ENCODE measurements around the gene PBLD. TPM values are rescaled to one million over a fixed set of nuclear protein-coding genes. Genes with fewer than 3 reads are reported as not detected.
"Not testable (repeated sequence)": the region's sequence is repeated elsewhere in the genome, so short reads cannot be mapped to it uniquely, and the experiment has no call there.

PBLD gene
- total RNA-seq, 1 donor from 2014 or later = 1.1 TPM

DNA sequence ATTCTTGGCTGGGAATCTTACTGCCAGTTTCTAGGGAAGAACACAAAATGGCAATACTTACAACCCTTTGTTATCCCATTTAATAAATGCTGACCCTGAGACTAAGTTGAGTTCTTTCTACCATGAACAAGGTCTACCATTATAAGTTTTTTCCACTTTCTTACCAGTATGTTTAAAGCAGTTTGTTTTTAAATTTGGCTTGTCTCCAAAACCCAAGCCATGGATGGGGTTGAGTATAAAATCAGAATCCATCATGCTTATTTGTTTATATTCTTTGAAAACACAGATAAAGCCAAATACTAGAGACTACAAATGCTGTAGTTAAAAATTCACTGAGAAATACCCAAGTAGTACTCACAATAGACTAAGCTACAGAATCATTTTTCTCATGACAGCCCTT, 42.0 kb downstream of the PBLD start:
- H3K4me1 Mint-ChIP-seq (ENCODE audit: low read depth) = no peaks in the 10 kb centered on the region
- H3K27ac Mint-ChIP-seq = no peak overlapping the region
- H3K4me3 Mint-ChIP-seq = no peak overlapping the region
- no peaks in the 10 kb centered on the region for H3K9me3 Mint-ChIP-seq
- peaks cover 3% of the 10 kb centered on the region for H3K27me3 Mint-ChIP-seq (ENCODE audit: insufficient read depth)
- intact Hi-C loops (cut with micrococcal nuclease) = no loop called here
- DNase-seq (ENCODE audit: low spot score) = no peak
- H3K36me3 Mint-ChIP-seq (ENCODE audit: low read depth) = no peaks in the 10 kb centered on the region

DNA sequence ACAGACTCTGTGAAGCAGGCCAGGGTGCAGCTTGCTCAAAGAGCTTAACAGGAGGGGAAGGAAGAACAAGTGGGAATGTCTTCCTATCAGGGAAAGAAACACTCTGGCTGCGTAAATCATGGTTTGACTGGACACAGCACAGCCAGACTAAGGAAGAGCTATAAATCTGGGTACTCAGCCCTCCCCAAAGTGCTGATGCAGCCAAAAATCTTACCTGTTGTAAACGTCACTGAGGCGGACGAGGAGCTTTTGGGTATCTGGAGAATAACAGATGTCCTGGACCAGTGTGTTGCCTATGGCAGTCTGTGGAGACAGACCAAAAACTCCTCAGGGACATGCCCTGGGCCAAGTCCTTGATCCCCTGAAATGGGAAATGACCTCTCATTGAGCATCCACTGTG, 44.0 kb downstream of the PBLD start:
- intact Hi-C loops (cut with micrococcal nuclease) = no loop called here
- Mint-ChIP-seq H3K27ac (no peak overlapping the region), H3K9me3 (no peaks in the 10 kb centered on the region), H3K4me3 (no peak overlapping the region), H3K27me3 (ENCODE audit: insufficient read depth) (peaks cover 3% of the 10 kb centered on the region), H3K36me3 (ENCODE audit: low read depth) (no peaks in the 10 kb centered on the region), H3K4me1 (ENCODE audit: low read depth) (no peaks in the 10 kb centered on the region)
- DNase-seq (ENCODE audit: low spot score) = no peak

DNA sequence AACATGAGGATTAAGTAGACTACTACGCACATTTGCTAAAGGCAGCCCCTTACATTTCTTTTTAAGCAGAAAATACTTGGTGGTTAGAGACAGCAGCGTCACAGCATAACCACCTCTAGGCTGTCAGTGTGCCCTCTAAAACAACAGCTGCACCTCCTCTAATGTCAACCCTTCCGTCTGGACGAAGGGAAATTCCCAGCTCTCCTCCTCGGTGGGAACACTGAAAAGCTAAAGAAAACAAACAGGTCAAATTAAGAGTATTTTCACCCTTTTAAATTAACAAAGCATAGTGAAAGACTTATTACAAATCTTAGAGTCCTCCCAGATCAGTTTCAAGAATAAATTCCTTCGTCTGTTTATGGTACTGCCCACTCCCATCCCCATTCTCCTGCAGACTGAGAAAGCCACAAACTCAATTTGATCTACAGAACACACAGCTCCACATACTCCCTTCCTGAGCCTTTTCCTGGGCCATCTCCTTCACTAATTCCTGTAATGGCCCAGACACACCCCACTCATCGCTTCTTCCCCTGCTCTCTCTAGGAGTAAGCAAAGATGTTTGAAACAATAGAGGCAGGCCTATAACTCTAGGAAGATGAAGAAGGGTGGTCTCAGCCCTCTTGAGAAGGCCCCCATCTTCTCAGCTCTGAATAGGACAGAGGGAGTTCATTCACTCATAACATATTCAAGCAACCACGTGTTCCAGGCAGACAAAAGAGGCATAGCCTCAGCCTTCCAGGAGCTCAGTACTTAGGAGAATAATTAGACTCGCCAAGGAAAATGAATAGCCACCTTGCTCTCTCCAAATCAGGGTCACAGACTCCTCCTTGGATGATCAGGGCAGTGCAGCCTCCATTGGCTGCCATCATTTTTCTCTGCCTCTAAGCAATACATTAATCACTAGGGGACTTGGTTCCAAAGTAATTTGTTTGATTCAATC, 48.4 kb downstream of the PBLD start:
- H3K4me1 Mint-ChIP-seq (ENCODE audit: low read depth) = no peaks in the 10 kb centered on the region
- no peaks in the 10 kb centered on the region for H3K36me3 Mint-ChIP-seq (ENCODE audit: low read depth)
- no peak for DNase-seq (ENCODE audit: low spot score)

DNA sequence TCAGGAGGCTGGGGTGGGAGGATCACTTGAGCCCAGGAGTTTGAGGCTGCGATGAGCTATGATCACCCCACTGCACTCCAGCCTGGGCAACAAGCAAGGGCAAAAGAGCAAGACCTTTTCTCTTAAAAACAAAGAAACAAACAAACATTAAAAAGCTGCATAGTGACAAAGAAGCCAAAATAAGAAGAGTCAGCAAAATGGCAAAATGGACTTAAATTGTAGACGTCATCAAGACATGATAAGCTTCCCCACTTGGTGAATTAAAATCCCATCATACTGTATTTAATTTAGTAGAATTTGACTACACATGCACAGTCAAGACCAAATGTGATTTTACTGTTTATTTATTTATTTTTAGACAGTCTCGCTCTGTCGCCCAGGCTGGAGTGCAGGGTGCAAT, 52.0 kb downstream of the PBLD start:
- DNase-seq (ENCODE audit: low spot score) = no peak
- H3K27me3 Mint-ChIP-seq (ENCODE audit: insufficient read depth) = no peaks in the 10 kb centered on the region

More for the DNA sequence above, 48.4 kb downstream of the PBLD start:
- Mint-ChIP-seq H3K4me3 (no peak overlapping the region), H3K27ac (no peak overlapping the region), H3K9me3 (no peaks in the 10 kb centered on the region), H3K27me3 (ENCODE audit: insufficient read depth) (peaks cover 3% of the 10 kb centered on the region)
- intact Hi-C loops (cut with micrococcal nuclease) = no loop called here

DNA sequence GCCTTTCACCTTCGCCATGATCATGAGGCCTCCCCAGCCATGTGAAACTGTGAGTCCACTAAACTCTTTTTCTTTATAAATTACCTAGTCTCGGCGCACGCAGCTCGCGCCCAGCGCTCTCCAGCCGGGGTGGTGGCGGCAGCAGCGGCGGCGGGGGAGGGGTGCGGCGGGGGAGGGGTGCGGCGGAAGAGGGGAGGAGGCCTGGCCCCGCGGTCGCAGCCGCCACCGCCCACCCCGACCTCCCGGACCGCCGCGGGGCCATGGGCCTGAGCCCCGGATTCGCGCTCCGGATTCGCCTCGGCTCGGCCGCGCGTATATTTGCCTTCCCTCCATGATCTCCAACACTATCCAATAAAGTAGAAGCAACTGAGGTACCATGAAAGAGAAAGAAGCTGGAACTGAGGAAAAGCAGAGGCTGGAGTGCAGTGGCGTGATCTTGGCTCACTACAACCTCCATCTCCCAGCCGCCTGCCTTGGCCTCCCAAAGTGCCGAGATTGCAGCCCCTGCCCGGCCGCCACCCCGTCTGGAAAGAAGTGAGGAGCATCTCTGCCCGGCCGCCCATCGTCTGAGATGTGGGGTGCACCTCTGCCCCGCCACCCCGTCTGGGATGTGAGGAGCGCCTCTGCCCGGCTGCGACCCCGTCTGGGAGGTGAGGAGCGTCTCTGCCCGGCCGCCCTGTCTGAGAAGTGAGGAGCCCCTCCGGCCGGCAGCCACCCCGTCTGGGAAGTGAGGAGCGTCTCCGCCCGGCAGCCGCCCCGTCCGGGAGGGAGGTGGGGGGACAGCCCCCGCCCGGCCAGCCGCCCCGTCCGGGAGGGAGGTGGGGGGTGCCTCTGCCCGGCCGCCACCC, 53.6 kb downstream of the PBLD start:
- H3K27me3 Mint-ChIP-seq (ENCODE audit: insufficient read depth); H3K36me3 Mint-ChIP-seq (ENCODE audit: low read depth); DNase-seq (ENCODE audit: low spot score); H3K4me3 Mint-ChIP-seq; H3K4me1 Mint-ChIP-seq (ENCODE audit: low read depth); intact Hi-C loops (cut with micrococcal nuclease); H3K27ac Mint-ChIP-seq: not testable (repeated sequence)
- H3K9me3 Mint-ChIP-seq = peaks cover 13% of the 10 kb centered on the region

More for the DNA sequence above, 52.0 kb downstream of the PBLD start:
- peaks cover 13% of the 10 kb centered on the region for H3K9me3 Mint-ChIP-seq
- intact Hi-C loops (cut with micrococcal nuclease) = no loop called here
- peaks cover 3% of the 10 kb centered on the region for H3K36me3 Mint-ChIP-seq (ENCODE audit: low read depth)
- H3K4me1 Mint-ChIP-seq (ENCODE audit: low read depth) = no peaks in the 10 kb centered on the region
- no peak overlapping the region for H3K4me3 Mint-ChIP-seq
- no peak overlapping the region for H3K27ac Mint-ChIP-seq

DNA sequence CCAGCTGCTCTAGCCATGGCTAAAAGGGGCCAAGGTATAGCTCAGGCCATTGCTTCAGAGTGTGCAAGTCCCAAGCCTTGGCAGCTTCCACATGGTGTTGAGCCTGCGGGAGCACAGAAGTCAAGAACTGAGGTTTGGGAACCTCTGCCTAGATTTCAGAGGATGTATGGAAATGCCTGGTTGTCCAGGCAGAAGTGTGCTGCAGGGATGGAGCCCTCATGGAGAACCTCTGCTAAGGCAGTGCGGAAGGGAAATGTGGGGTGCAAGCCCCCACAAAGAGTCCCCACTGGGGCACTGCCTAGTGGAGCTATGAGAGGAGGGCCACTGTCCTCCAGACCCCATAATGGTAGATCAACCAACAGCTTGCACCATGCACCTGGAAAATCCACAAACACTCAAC, 54.9 kb downstream of the PBLD start:
- intact Hi-C loops (cut with micrococcal nuclease); H3K36me3 Mint-ChIP-seq (ENCODE audit: low read depth); H3K27ac Mint-ChIP-seq; H3K4me3 Mint-ChIP-seq; H3K4me1 Mint-ChIP-seq (ENCODE audit: low read depth); DNase-seq (ENCODE audit: low spot score); H3K27me3 Mint-ChIP-seq (ENCODE audit: insufficient read depth): not testable (repeated sequence)
- H3K9me3 Mint-ChIP-seq = peaks cover 13% of the 10 kb centered on the region

DNA sequence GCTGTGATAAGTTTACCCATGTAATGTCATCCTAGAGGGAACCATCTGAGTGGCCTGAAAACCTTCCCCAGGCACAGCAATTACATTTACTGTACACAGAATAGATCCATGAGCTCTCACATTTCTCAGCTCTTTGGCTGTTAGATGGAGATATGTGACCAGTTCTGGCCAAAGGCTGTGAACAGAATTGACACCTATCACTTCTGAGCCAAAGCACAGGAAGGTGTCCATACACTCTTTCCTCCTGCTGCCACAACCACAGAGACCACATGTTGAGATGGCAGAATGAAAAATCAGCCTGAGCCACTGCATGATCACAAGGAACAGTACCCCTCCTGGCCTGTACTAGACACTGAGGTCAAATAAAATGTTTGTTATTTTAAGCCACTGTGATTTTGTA, 56.5 kb downstream of the PBLD start:
- H3K36me3 Mint-ChIP-seq (ENCODE audit: low read depth) = peaks cover 3% of the 10 kb centered on the region
- H3K27me3 Mint-ChIP-seq (ENCODE audit: insufficient read depth) = no peaks in the 10 kb centered on the region
- intact Hi-C loops (cut with micrococcal nuclease) = no loop called here
- no peak for DNase-seq (ENCODE audit: low spot score)
- H3K9me3 Mint-ChIP-seq = peaks cover 13% of the 10 kb centered on the region
- H3K27ac Mint-ChIP-seq = no peak overlapping the region
- H3K4me3 Mint-ChIP-seq = no peak overlapping the region
- H3K4me1 Mint-ChIP-seq (ENCODE audit: low read depth) = no peaks in the 10 kb centered on the region

DNA sequence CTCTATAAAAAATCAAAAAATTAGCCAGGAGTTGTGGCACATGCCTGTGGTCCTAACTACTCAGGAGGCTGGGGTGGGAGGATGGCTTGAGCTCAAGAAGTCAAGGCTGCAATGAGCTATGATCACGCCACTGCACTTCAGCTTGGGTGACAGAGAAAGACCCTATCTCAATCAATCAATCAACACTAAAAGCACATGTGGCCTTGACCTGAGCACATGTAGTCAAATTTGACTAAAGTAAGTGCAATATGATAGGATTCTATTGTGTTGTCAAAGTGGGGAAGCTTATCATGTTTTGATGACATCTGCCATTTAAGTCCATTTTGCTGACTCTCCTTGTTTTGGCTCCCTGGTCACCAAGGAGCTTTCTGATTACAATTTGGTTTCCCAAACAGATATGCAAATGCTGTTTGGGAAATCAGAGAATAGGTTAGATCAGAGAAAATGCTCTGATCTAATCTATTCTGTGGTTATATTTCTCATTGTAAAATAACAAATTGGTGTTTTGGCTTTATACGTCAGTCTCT, 57.1 kb downstream of the PBLD start:
- Mint-ChIP-seq H3K27me3 (ENCODE audit: insufficient read depth) (peaks cover 2% of the 10 kb centered on the region), H3K9me3 (peaks cover 13% of the 10 kb centered on the region), H3K36me3 (ENCODE audit: low read depth) (peaks cover 3% of the 10 kb centered on the region), H3K4me1 (ENCODE audit: low read depth) (no peaks in the 10 kb centered on the region), H3K27ac (no peak overlapping the region), H3K4me3 (no peak overlapping the region)
- intact Hi-C loops (cut with micrococcal nuclease) = no loop called here
- DNase-seq (ENCODE audit: low spot score) = no peak

DNA sequence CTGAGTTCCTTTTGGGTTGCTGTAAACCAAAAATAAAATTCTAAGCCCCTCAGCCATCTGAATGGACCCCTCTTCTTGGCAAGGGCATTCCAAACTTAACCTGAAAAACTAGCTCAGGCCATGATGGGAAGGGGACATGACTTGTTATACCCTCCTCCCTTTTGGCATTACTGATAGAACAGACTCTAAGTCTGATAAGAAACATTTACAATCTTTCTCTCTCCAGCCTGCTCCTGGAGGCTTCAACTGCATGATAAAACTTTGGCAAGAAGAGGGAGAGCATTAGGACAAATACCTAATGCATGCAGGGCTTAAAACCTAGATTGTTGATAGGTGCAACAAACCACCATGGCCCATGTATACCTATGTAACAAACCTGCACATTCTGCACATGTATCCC, 59.9 kb downstream of the PBLD start:
- Mint-ChIP-seq H3K36me3 (ENCODE audit: low read depth) (peaks cover 2% of the 10 kb centered on the region), H3K27ac (no peak overlapping the region), H3K9me3 (peaks cover 8% of the 10 kb centered on the region), H3K4me1 (ENCODE audit: low read depth) (no peaks in the 10 kb centered on the region), H3K27me3 (ENCODE audit: insufficient read depth) (peaks cover 7% of the 10 kb centered on the region), H3K4me3 (no peak overlapping the region)
- DNase-seq (ENCODE audit: low spot score) = no peak
- intact Hi-C loops (cut with micrococcal nuclease) = no loop called here

DNA sequence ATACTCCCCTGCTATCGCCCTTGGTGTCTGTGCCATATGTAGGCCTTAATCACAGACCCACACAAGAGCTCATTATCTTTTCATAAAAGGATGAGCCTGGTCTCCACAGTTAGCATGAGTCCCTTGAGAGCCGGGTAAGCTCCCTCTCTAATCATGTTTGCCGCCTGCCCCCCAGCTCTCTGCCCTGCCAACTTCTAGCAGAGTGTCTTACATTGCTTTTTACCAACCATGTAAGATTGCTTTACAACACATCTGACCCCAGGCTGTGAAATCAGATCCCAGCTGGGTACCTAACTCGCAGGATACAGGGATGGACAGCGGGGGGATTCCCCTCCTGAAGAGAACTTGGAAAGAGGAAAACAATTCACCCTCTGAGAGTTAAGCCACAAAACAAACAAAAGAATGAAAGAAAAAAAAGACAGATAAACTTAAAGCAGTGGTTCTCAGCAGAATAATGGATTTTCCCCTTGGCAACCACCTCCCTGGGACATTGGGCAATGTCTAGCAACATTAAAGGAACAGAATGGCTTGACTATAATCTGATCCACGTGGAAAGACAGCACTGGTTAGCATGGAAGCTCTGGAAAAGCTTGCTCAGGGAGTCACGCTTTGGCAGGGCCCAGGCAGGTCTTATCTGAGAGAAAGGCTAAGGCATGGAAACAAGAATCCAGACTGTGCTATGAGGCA, 61.4 kb downstream of the PBLD start:
- no peaks in the 10 kb centered on the region for H3K4me1 Mint-ChIP-seq (ENCODE audit: low read depth)
- no peak overlapping the region for H3K4me3 Mint-ChIP-seq
- intact Hi-C loops (cut with micrococcal nuclease) = no loop called here
- peaks cover 12% of the 10 kb centered on the region for H3K27me3 Mint-ChIP-seq (ENCODE audit: insufficient read depth)
- no peaks in the 10 kb centered on the region for H3K36me3 Mint-ChIP-seq (ENCODE audit: low read depth)
- no peak overlapping the region for H3K27ac Mint-ChIP-seq
- no peaks in the 10 kb centered on the region for H3K9me3 Mint-ChIP-seq
- no peak for DNase-seq (ENCODE audit: low spot score)

DNA sequence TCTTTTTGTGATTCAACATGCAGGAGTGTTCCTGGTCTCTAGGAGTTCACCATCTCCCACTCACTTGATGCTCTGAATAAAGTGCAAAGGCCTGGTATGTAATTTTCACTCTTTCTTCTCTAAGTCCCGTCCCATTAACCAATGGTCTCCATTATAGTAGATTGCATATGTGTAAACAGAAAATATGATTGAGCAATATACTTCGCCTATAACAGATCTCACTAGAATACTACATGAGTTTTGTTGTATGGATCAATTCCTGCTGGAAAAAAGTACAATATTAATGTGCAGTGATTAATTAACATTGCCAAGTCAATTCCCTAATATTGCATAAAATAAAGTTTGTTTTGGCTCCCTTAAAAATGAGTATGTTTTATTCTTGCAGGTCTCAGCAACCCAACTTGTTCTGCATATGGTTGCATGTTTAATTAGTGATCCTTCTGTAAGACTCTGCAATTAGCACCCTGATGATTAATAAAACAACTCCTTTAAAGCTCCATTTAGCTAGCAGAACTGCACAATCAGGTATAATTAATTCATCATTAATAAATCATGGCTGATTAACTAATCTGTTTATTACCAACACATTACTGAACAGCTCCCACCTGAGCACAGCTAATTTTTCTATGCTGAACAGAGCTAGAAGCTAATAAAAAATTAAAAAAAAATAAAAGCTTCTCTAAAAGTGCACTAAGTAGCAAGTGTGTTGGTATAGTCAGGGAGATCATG, 63.0 kb downstream of the PBLD start:
- Mint-ChIP-seq H3K9me3 (peaks cover 5% of the 10 kb centered on the region), H3K4me3 (no peak overlapping the region), H3K36me3 (ENCODE audit: low read depth) (no peaks in the 10 kb centered on the region), H3K27ac (no peak overlapping the region), H3K27me3 (ENCODE audit: insufficient read depth) (peaks cover 12% of the 10 kb centered on the region), H3K4me1 (ENCODE audit: low read depth) (no peaks in the 10 kb centered on the region)
- intact Hi-C loops (cut with micrococcal nuclease) = no loop called here
- DNase-seq (ENCODE audit: low spot score) = no peak

All from activated T-helper 1 cell treated with anti-CD3 and anti-CD28 coated beads, Interleukin-12 subunit alpha, Interleukin-12 subunit beta, Interleukin-2, Interleukin-4 antibody, amounts not matched to agents 30 ng/mL and 10 ng/mL and 1 ng/mL, durations not matched to agents 14 hours and 24 hours and 36 hours (primary cell).